ENCODE results near the gene UNC5B. TPM values are rescaled to one million over a fixed set of nuclear protein-coding genes. Genes with fewer than 3 reads are reported as not detected.
A peak's percentile ranks its signal among the peaks of the same experiment; 100 is the strongest.

Gene UNC5B
- total and polyA plus RNA-seq, 2 donors (not counting 1 experiment from before 2014, with no cell fraction given), result 2.5 to 60.8 TPM

DNA sequence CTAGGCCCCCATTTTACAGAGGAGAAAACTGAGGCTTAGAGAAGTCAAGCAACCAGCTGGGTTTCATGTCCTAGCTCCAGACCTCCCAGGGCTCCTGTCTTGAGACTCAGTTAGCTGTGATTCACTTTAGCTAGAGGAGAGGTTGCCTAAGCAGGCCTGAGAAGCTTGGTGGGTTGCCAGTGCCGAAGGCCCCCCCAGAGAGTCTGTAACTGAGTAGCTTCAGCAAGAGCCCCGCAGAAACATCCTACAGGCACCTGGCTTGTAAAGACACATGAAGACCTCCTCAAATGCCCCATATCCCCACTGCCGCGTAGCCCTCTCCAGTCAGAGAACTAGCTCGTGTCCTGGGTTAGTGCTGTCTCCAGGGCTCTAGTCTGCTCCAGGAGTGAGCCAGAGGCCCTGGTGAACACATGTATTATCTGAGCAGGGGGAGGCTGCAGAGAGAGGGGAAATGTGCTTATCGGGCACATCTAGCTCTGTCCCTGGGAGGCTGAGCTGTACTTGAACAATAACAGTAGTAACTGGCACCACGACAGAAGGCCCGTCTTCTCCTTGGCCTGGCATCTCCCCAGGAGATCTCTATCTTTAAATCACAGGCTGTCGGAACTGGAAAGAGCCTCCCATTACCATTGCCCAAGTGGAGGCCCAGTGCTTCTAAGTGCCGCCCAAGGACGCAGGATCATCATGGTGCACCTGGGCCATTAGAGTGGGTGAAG, 28.9 kb downstream of the UNC5B start:
- Histone ChIP-seq H3K9ac (ENCODE audit: insufficient read depth, low read length) (no peak overlapping the region), H3K4me1 (ENCODE audit: control insufficient read depth, extremely low read depth, insufficient read depth, low read length) (peaks cover 25% of the 10 kb centered on the region), H3K79me2 (ENCODE audit: control insufficient read depth, insufficient read depth, low read length) (no peaks in the 10 kb centered on the region)

DNA sequence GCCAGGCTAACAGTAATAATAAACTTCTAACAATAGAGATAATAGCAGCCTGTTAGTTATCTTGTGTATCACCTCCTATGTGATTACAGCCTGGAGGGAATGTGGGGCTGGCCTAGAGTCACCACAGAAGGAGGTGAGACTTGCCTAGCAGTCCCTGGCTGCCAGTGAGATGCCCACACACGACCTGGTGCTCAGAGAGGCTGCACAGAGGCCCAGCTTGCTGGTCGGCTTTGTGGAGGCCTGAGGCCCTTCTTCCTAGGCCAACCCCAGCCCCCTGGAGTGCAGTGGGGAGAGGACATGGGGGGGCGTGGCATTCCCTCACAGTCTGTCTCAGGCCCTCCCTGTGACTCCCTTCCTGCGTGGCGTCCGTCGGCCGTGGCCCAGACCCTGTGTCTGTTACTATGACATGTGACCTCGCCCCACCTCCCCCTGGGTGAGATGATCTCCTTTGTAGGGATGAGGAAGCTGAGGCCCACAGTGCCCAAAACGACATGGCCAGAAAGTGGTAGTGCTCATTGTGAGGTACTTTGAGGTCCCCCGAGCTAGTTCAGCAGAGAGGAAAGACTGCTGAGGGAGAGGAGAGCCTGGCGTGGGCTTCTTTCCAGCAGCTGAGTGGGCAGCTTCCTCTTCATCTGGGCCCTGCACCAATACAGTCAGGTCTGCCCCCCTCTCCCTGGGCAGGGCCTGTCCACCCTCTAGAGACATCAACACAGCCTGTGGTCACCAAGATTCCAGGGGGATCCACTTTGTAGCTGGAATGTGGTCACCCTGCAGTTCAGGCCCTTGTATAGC, 29.7 kb downstream of the UNC5B start:
- no peak overlapping the region for H3K4me2 ChIP-seq (ENCODE audit: extremely low read depth, insufficient read depth, low read length)
- no peak overlapping the region for H3K27ac ChIP-seq (ENCODE audit: insufficient read depth, low read length)
- DNase-seq (ENCODE audit: low read depth in 2 of 2), result peak in 1 of 2 donors; percentile 54
- H3K4me1 ChIP-seq (ENCODE audit: control insufficient read depth, extremely low read depth, insufficient read depth, low read length), result peaks cover 25% of the 10 kb centered on the region
- H2AFZ ChIP-seq (ENCODE audit: low read length), result no peak overlapping the region
- H3K79me2 ChIP-seq (ENCODE audit: control insufficient read depth, insufficient read depth, low read length), result no peaks in the 10 kb centered on the region
- TF ChIP-seq, protein P1, sequence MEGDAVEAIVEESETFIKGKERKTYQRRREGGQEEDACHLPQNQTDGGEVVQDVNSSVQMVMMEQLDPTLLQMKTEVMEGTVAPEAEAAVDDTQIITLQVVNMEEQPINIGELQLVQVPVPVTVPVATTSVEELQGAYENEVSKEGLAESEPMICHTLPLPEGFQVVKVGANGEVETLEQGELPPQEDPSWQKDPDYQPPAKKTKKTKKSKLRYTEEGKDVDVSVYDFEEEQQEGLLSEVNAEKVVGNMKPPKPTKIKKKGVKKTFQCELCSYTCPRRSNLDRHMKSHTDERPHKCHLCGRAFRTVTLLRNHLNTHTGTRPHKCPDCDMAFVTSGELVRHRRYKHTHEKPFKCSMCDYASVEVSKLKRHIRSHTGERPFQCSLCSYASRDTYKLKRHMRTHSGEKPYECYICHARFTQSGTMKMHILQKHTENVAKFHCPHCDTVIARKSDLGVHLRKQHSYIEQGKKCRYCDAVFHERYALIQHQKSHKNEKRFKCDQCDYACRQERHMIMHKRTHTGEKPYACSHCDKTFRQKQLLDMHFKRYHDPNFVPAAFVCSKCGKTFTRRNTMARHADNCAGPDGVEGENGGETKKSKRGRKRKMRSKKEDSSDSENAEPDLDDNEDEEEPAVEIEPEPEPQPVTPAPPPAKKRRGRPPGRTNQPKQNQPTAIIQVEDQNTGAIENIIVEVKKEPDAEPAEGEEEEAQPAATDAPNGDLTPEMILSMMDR (conservative IDR thresholded peaks at IDR 0.05 in 1 of 2, IDR thresholded peaks at IDR 0.05 in 1 of 2; ENCODE audit: low read depth in 1 of 2, low read length in 2 of 2), result no peak
- TF ChIP-seq EZH2 (IDR thresholded peaks at IDR 0.05; ENCODE audit: low read length, missing control alignments), result no peak
- no peak overlapping the region for H3K9ac ChIP-seq (ENCODE audit: insufficient read depth, low read length)
- no peaks in the 10 kb centered on the region for H4K20me1 ChIP-seq (ENCODE audit: control insufficient read depth, extremely low read depth, insufficient read depth, low read length)
- H3K9me3 ChIP-seq (ENCODE audit: control insufficient read depth, insufficient read depth, low read depth, low read length), result no peaks in the 10 kb centered on the region
- H3K4me3 ChIP-seq (replicated peaks in 1 of 4; ENCODE audit: control extremely low read depth in 1 of 4, insufficient read depth in 1 of 4, low read depth in 3 of 4, low read length in 4 of 4), result no peak overlapping the region
- H3K27me3 ChIP-seq (ENCODE audit: control insufficient read depth, insufficient read depth, low read length), result no peaks in the 10 kb centered on the region
- no peaks in the 10 kb centered on the region for H3K36me3 ChIP-seq (ENCODE audit: control insufficient read depth, insufficient read depth, low read length)

More for the DNA sequence above, 28.9 kb downstream of the UNC5B start:
- DNase-seq (ENCODE audit: low read depth in 2 of 2), result peak; percentile 80 to 83
- Histone ChIP-seq H3K27ac (ENCODE audit: insufficient read depth, low read length) (no peak overlapping the region), H3K9me3 (ENCODE audit: control insufficient read depth, insufficient read depth, low read depth, low read length) (no peaks in the 10 kb centered on the region), H3K4me3 (replicated peaks in 1 of 4; ENCODE audit: control extremely low read depth in 1 of 4, insufficient read depth in 1 of 4, low read depth in 3 of 4, low read length in 4 of 4) (no peak overlapping the region), H3K4me2 (ENCODE audit: extremely low read depth, insufficient read depth, low read length) (no peak overlapping the region), H3K36me3 (ENCODE audit: control insufficient read depth, insufficient read depth, low read length) (no peaks in the 10 kb centered on the region), H4K20me1 (ENCODE audit: control insufficient read depth, extremely low read depth, insufficient read depth, low read length) (no peaks in the 10 kb centered on the region), H2AFZ (ENCODE audit: low read length) (no peak overlapping the region), H3K27me3 (ENCODE audit: control insufficient read depth, insufficient read depth, low read length) (no peaks in the 10 kb centered on the region)
- TF ChIP-seq EZH2 (IDR thresholded peaks at IDR 0.05; ENCODE audit: low read length, missing control alignments), result no peak
- TF ChIP-seq, protein P1 (conservative IDR thresholded peaks at IDR 0.05 in 1 of 2, IDR thresholded peaks at IDR 0.05 in 1 of 2; ENCODE audit: low read depth in 1 of 2, low read length in 2 of 2), result no peak

DNA sequence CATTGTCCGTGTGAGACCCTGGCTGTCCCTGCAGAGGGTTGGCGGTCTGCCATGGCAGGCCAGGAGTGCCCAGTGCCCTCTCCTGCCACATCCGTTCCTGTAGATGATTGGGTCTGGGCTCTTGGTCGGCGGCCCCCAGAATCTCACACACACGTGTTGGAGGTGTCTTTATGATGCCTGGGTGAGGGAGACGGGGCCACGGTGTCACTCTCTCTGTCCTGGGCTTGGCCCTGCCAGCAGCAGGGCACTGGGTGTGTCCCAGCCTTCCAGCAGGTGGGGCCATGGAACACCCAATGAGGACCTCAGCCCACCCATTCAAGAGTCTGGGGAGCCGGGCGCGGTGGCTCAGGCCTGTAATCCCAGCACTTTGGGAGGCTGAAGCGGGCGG, 30.2 kb downstream of the UNC5B start:
- Histone ChIP-seq H2AFZ (ENCODE audit: low read length) (no peak overlapping the region), H3K4me3 (replicated peaks in 1 of 4; ENCODE audit: control extremely low read depth in 1 of 4, insufficient read depth in 1 of 4, low read depth in 3 of 4, low read length in 4 of 4) (no peak overlapping the region), H4K20me1 (ENCODE audit: control insufficient read depth, extremely low read depth, insufficient read depth, low read length) (no peaks in the 10 kb centered on the region), H3K9me3 (ENCODE audit: control insufficient read depth, insufficient read depth, low read depth, low read length) (no peaks in the 10 kb centered on the region), H3K9ac (ENCODE audit: insufficient read depth, low read length) (no peak overlapping the region), H3K4me2 (ENCODE audit: extremely low read depth, insufficient read depth, low read length) (no peak overlapping the region), H3K27ac (ENCODE audit: insufficient read depth, low read length) (no peak overlapping the region), H3K79me2 (ENCODE audit: control insufficient read depth, insufficient read depth, low read length) (no peaks in the 10 kb centered on the region), H3K4me1 (ENCODE audit: control insufficient read depth, extremely low read depth, insufficient read depth, low read length) (peaks cover 25% of the 10 kb centered on the region), H3K27me3 (ENCODE audit: control insufficient read depth, insufficient read depth, low read length) (no peaks in the 10 kb centered on the region), H3K36me3 (ENCODE audit: control insufficient read depth, insufficient read depth, low read length) (no peaks in the 10 kb centered on the region)
- TF ChIP-seq, protein P1 (conservative IDR thresholded peaks at IDR 0.05 in 1 of 2, IDR thresholded peaks at IDR 0.05 in 1 of 2; ENCODE audit: low read depth in 1 of 2, low read length in 2 of 2), result no peak
- no peak for TF ChIP-seq EZH2 (IDR thresholded peaks at IDR 0.05; ENCODE audit: low read length, missing control alignments)
- no peak for DNase-seq (ENCODE audit: low read depth in 2 of 2)

Data from fibroblast of lung (primary cell).